Body of pancreas (tissue), 4 donors: ENCODE data around the gene GM2A.

Experiments
- CTCF ChIP-seq, 7 experiments: fragments of 450-650 bp in 4 of 7; fragments of 200-600 bp in 3 of 7; sonication (generic) in 3 of 7; IDR thresholded peaks; one replicate each; pipeline ENCODE4 v1.5.1; 2016 to 2019; ENCODE audit warnings: antibody characterized with exemption in 7 of 7
- POLR2A ChIP-seq, 3 donors: fragments of 450-650 bp; IDR thresholded peaks; one replicate each; pipeline ENCODE4 v1.6.1; 2016; ENCODE audit warnings: antibody characterized with exemption in 3 of 3, mild to moderate bottlenecking in 2 of 3

GRCh38 chr5:151310932-151311331 lies 57.9 kb downstream of the GM2A start:
- TF ChIP-seq CTCF (IDR thresholded peaks at IDR 0.05), result no peak
- no peak for TF ChIP-seq POLR2A (IDR thresholded peaks at IDR 0.05)
